ENCODE measurements around the gene KCNA3.

- TF ChIP-seq POLR2A (IDR thresholded peaks at IDR 0.05): no peak
- TF ChIP-seq CTCF (IDR thresholded peaks at IDR 0.05): no peak
These were observed 39.7 kb upstream of the KCNA3 start for GRCh38 chr1:110714374-110714995.
